HCT116 (cell line): ENCODE results near the gene XPC. TPM values are rescaled to one million over a fixed set of nuclear protein-coding genes. Genes with fewer than 3 reads are reported as not detected.
A peak's percentile ranks its signal among the peaks of the same experiment; 100 is the strongest.

Source experiments
- ATAC-seq: fragments of 200-7000 bp; cut with Tn5 transposase; 2 replicates; pipeline ENCODE4 v1.9.1; 2020; ENCODE audit warnings: mild to moderate bottlenecking, moderate library complexity
- BruUV-seq: library from RNA; stranded (reverse); fragments of 400-500 nt; replicated peaks from 2 replicates; lab custom pipeline; 2021; lab: Mats Ljungman, UMichigan
- CTCF ChIA-PET: fragments of 300-600 bp; sonication (Branson Sonifier 250); formaldehyde crosslinking; loops from one replicate; lab custom pipeline; 2021; ENCODE audit warnings: antibody characterized with exemption; lab: Charles Lee
- POLR2A ChIA-PET: fragments of 300-600, 350-600 bp; sonication (Branson Sonifier 250); formaldehyde crosslinking; loops from one replicate; lab custom pipeline; 2021; ENCODE audit warnings: antibody characterized with exemption; lab: Charles Lee
- RAD21 ChIA-PET, 2 experiments: fragments of 300-600 bp; sonication (Branson Sonifier 250); formaldehyde crosslinking; loops; one replicate each; lab custom pipeline; 2023; ENCODE audit warnings: low total read pairs in 2 of 2; ENCODE audit not compliant: uncharacterized antibody in 2 of 2, unreplicated experiment in 2 of 2, low non-redundant PET in 1 of 2; lab: Charles Lee
- DNase-seq: peaks from one replicate; pipeline ENCODE4 v3.0.0-alpha.2; 2010; ENCODE audit warnings: low read depth, low spot score
- H2AFZ ChIP-seq: fragments of 200-600 bp; shearing (Covaris generic), sonication (generic); 2 replicates; pipeline ENCODE4 v1.6.1; 2017; ENCODE audit warnings: low read depth, mixed run types, mixed read lengths, antibody characterized with exemption, low read length; ENCODE audit not compliant: poor library complexity, severe bottlenecking
- H3K27ac ChIP-seq: 2 replicates; pipeline ENCODE4 v1.5.1; 2012; ENCODE audit warnings: low read depth, low read length
- H3K27me3 ChIP-seq: fragments of 200-600 bp; sonication (generic); 2 replicates; pipeline ENCODE4 v1.6.1; 2016; ENCODE audit warnings: mixed run types, low read length, mixed read lengths; ENCODE audit not compliant: insufficient read depth
- H3K36me3 ChIP-seq, 2 experiments: fragments of 200-500 bp in 1 of 2; fragments of 200-600 bp in 1 of 2; sonication (Bioruptor generic) in 1 of 2; sonication (generic) in 1 of 2; 2 replicates each; pipeline versions ENCODE4 v1.5.1 to v1.6.1; 2014 to 2016; ENCODE audit warnings: low read length in 2 of 2, inconsistent platforms in 1 of 2, mixed read lengths in 1 of 2, mixed run types in 1 of 2; ENCODE audit not compliant: insufficient read depth in 2 of 2, control insufficient read depth in 1 of 2
- H3K4me1 ChIP-seq, 2 experiments: fragments of 200-600 bp in 1 of 2; sonication (generic) in 1 of 2; 2 replicates each; pipeline versions ENCODE4 v1.5.1 to v1.6.1; 2012 to 2017; ENCODE audit warnings: low read length in 2 of 2, inconsistent platforms in 1 of 2, mild to moderate bottlenecking in 1 of 2, mixed read lengths in 1 of 2, mixed run types in 1 of 2, moderate library complexity in 1 of 2; ENCODE audit not compliant: insufficient read depth in 2 of 2, control insufficient read depth in 1 of 2
- H3K4me2 ChIP-seq: fragments of 200-600 bp; sonication (generic); 2 replicates; pipeline ENCODE4 v1.6.1; 2017; ENCODE audit warnings: mixed run types, low read length, mixed read lengths
- H3K4me3 ChIP-seq, 2 experiments: fragments of 200-600 bp in 1 of 2; sonication (generic) in 1 of 2; replicated peaks in 1 of 2; 2 replicates each; pipeline ENCODE4 v1.5.1; 2011 to 2016; ENCODE audit warnings: low read length in 2 of 2, control low read depth in 1 of 2, low read depth in 1 of 2, mild to moderate bottlenecking in 1 of 2, mixed read lengths in 1 of 2, mixed run types in 1 of 2
- H3K79me2 ChIP-seq: fragments of 200-600 bp; sonication (generic); 2 replicates; pipeline ENCODE4 v1.6.1; 2017; ENCODE audit warnings: mild to moderate bottlenecking, mixed run types, low read length, moderate library complexity, mixed read lengths; ENCODE audit not compliant: insufficient read depth
- H3K9ac ChIP-seq: fragments of 200-600 bp; sonication (generic); 2 replicates; pipeline ENCODE4 v1.6.1; 2016; ENCODE audit warnings: low read length, mixed read lengths
- H3K9me2 ChIP-seq: fragments of 200-600 bp; sonication (generic), shearing (Covaris generic); 2 replicates; pipeline ENCODE4 v1.6.1; 2017; ENCODE audit warnings: mixed run types, mild to moderate bottlenecking, moderate library complexity; ENCODE audit not compliant: insufficient read depth
- H3K9me3 ChIP-seq, 2 experiments: fragments of 200-500 bp in 1 of 2; fragments of 200-600 bp in 1 of 2; sonication (Bioruptor generic) in 1 of 2; sonication (generic) in 1 of 2; 2 replicates each; pipeline ENCODE4 v1.6.1; 2014 to 2017; ENCODE audit warnings: low read length in 2 of 2, mixed read lengths in 2 of 2, inconsistent platforms in 1 of 2, low read depth in 1 of 2, mild to moderate bottlenecking in 1 of 2, mixed run types in 1 of 2, moderate library complexity in 1 of 2; ENCODE audit not compliant: control insufficient read depth in 1 of 2, insufficient read depth in 1 of 2
- H4K20me1 ChIP-seq: fragments of 200-600 bp; sonication (generic), shearing (Covaris generic); 2 replicates; pipeline ENCODE4 v1.6.1; 2017; ENCODE audit warnings: mixed run types, mild to moderate bottlenecking, moderate library complexity; ENCODE audit not compliant: insufficient read depth
- CBX3 ChIP-seq: IDR thresholded peaks from 2 replicates; pipeline ENCODE4 v1.6.1; 2012; ENCODE audit warnings: low read depth
- CEBPB ChIP-seq: IDR thresholded peaks from 2 replicates; pipeline ENCODE4 v1.6.1; 2012; ENCODE audit warnings: low read depth
- EZH2 ChIP-seq: fragments of 200-600 bp; sonication (generic); IDR thresholded peaks from 2 replicates; pipeline ENCODE4 v1.6.1; 2017; ENCODE audit warnings: antibody characterized with exemption, mixed run types
- EZH2phosphoT487 ChIP-seq: fragments of 200-600 bp; IDR thresholded peaks from 2 replicates; pipeline ENCODE4 v1.6.1; 2018; ENCODE audit warnings: antibody characterized with exemption, borderline replicate concordance
- FOSL1 ChIP-seq: IDR thresholded peaks from 2 replicates; pipeline ENCODE4 v1.6.1; 2012; ENCODE audit warnings: low read depth
- JUND ChIP-seq: IDR thresholded peaks from 2 replicates; pipeline ENCODE4 v1.6.1; 2012
- POLR2A ChIP-seq: IDR thresholded peaks from 2 replicates; pipeline ENCODE4 v1.7.0; 2011; ENCODE audit warnings: borderline replicate concordance; ENCODE audit not compliant: insufficient read depth, insufficient read length; ENCODE audit errors: extremely low read depth
- RAD21 ChIP-seq: IDR thresholded peaks from 2 replicates; pipeline ENCODE4 v1.6.1; 2012; ENCODE audit warnings: low read depth, mild to moderate bottlenecking
- SP1 ChIP-seq: IDR thresholded peaks from 2 replicates; pipeline ENCODE4 v1.6.1; 2012; ENCODE audit warnings: low read depth
- SRF ChIP-seq: IDR thresholded peaks from 2 replicates; pipeline ENCODE4 v1.6.1; 2012; ENCODE audit warnings: low read depth
- TCF7L2 ChIP-seq: IDR thresholded peaks from 2 replicates; pipeline ENCODE4 v1.7.0; 2011; ENCODE audit warnings: borderline replicate concordance, inconsistent platforms; ENCODE audit not compliant: insufficient read depth, insufficient read length; ENCODE audit errors: extremely low read depth
- YY1 ChIP-seq: IDR thresholded peaks from 2 replicates; pipeline ENCODE4 v1.6.1; 2011; ENCODE audit warnings: low read length, low read depth, moderate library complexity, mild to moderate bottlenecking; ENCODE audit not compliant: insufficient replicate concordance; ENCODE audit errors: extremely low read depth
- ZNF274 ChIP-seq: fragments of 200-500 bp; sonication (Bioruptor generic); IDR thresholded peaks from 2 replicates; pipeline ENCODE4 v1.6.1; 2014; ENCODE audit warnings: mild to moderate bottlenecking, low read depth, low read length, inconsistent platforms
- intact Hi-C: fragments of 100-400 bp; cut with micrococcal nuclease; formaldehyde crosslinking; loops from 2 replicates; pipeline ENCODE4 v1.10.0; 2022
- total RNA-seq: library from RNA; stranded (reverse); gene quantifications from one replicate; pipeline ENCODE4 v1.2.1, GENCODE V29; 2021; ENCODE audit not compliant: unreplicated experiment
- TF ChIP-seq, protein P1 (sequence below), 3 experiments: fragments of 200-600 bp in 1 of 3; sonication (generic) in 1 of 3; IDR thresholded peaks in 2 of 3; conservative IDR thresholded peaks in 1 of 3; 2 replicates each; pipeline ENCODE4 v1.5.1; 2012 to 2017; ENCODE audit warnings: low read depth in 2 of 3, low read length in 2 of 3, antibody characterized with exemption in 1 of 3, borderline replicate concordance in 1 of 3, control low read depth in 1 of 3, mild to moderate bottlenecking in 1 of 3, mixed read lengths in 1 of 3, mixed run types in 1 of 3, moderate library complexity in 1 of 3; ENCODE audit not compliant: insufficient read depth in 1 of 3
- TF ChIP-seq, protein P2 (sequence below): IDR thresholded peaks from 2 replicates; pipeline ENCODE4 v1.6.1; 2012
- TF ChIP-seq, protein P3 (sequence below): IDR thresholded peaks from 2 replicates; pipeline ENCODE4 v1.6.1; 2011; ENCODE audit warnings: mild to moderate bottlenecking, low read length, moderate library complexity; ENCODE audit not compliant: insufficient replicate concordance; ENCODE audit errors: extremely low read depth

Gene XPC
- total RNA-seq, 1 experiment from 2014 or later, result 29.5 TPM

DNA sequence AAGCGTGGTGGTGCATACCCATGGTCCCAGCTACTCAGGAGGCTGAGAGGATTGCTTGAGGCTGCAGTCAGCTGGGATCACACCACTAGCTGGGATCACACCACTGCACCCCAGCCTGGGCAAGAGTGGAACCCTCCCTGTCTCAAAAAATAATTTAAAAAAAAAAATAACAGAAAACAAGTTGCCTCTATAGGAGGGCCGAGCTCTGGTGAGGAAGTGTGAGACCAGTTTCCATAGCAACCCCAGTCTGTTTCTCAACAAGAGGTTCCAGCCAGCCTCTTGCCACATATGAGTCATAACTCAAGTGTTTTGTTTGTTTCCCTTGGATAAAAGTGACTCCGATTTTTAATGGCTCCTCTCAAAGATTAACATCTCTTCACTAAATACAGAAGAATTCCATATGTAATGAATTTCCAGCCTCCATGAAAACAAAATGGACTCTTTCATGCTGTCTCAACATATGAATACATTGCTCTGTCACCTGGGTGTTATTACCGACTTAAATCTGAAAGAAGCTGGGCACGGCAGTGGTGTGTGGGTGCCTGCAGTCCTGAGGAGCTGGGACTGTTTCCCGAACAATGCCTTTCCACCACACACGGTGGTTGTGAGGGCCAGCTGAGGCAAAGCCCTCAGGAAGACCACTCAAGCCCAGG, 33.9 kb downstream of the XPC start:
- Histone ChIP-seq H3K4me3 (0 out of 4 replicates have a peak overlapping the region, but pooled peaks of 1 of the 2 experiments have one; percentile 24), H2AFZ (no peak overlapping the region), H3K27me3 (no peaks in the 10 kb centered on the region), H4K20me1 (peaks cover 6% of the 10 kb centered on the region; the same call in 1 of the 2 replicates), H3K79me2 (no peaks in the 10 kb centered on the region), H3K4me2 (peak overlapping the region; percentile 55), H3K36me3 (peaks cover 0 to 4% of the 10 kb centered on the region in 2 experiments; a peak in 1 of 4 replicates), H3K9ac (peak overlapping the region; percentile 53), H3K9me2 (no peaks in the 10 kb centered on the region), H3K9me3 (no peaks in the 10 kb centered on the region), H3K4me1 (peaks cover 25 to 30% of the 10 kb centered on the region in 2 experiments), H3K27ac (peak overlapping the region; percentile 61)
- intact Hi-C loops, result no loop called here
- RAD21 ChIA-PET, result no interaction called here
- no TSS peak for BruUV-seq
- DNase-seq (peak; percentile 91), ATAC-seq (peak; percentile 76)
- CTCF ChIA-PET, result interaction anchor here (0.6 to 2.0 kb wide), 3 partner anchors 20 to 248 kb away, joined by 3 to 7 read pairs (median 3); partner anchors contain the start of genes CHCHD4 and TMEM43
- POLR2A ChIA-PET, result interaction anchor here (1.3 to 1.8 kb wide), 2 partner anchors 19 to 34 kb away, joined by 5 to 8 read pairs; partner anchors contain the start of genes CHCHD4, LSM3, TMEM43 and XPC
- TF ChIP-seq, protein P1, sequence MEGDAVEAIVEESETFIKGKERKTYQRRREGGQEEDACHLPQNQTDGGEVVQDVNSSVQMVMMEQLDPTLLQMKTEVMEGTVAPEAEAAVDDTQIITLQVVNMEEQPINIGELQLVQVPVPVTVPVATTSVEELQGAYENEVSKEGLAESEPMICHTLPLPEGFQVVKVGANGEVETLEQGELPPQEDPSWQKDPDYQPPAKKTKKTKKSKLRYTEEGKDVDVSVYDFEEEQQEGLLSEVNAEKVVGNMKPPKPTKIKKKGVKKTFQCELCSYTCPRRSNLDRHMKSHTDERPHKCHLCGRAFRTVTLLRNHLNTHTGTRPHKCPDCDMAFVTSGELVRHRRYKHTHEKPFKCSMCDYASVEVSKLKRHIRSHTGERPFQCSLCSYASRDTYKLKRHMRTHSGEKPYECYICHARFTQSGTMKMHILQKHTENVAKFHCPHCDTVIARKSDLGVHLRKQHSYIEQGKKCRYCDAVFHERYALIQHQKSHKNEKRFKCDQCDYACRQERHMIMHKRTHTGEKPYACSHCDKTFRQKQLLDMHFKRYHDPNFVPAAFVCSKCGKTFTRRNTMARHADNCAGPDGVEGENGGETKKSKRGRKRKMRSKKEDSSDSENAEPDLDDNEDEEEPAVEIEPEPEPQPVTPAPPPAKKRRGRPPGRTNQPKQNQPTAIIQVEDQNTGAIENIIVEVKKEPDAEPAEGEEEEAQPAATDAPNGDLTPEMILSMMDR (IDR thresholded peaks at IDR 0.05 in 2 of 3, conservative IDR thresholded peaks at IDR 0.05 in 1 of 3; ENCODE audit: borderline replicate concordance in 1 of 3, insufficient read depth in 1 of 3, low read depth in 2 of 3, low read length in 2 of 3), result no peak
- TF ChIP-seq RAD21 (0 out of 2 replicates have a peak, but pooled peaks have one; percentile 8), FOSL1 (peak; percentile 76), SRF (no peak), POLR2A (no peak), ZNF274 (no peak), YY1 (no peak), CEBPB (peak; percentile 81), EZH2 (no peak), SP1 (peak; percentile 36; the same call in 1 of the 2 replicates), JUND (peak; percentile 78), TCF7L2 (peak; percentile 69), EZH2phosphoT487 (no peak), CBX3 (no peak)
- TF ChIP-seq, protein P2, sequence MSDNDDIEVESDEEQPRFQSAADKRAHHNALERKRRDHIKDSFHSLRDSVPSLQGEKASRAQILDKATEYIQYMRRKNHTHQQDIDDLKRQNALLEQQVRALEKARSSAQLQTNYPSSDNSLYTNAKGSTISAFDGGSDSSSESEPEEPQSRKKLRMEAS, result no peak
- TF ChIP-seq, protein P3, sequence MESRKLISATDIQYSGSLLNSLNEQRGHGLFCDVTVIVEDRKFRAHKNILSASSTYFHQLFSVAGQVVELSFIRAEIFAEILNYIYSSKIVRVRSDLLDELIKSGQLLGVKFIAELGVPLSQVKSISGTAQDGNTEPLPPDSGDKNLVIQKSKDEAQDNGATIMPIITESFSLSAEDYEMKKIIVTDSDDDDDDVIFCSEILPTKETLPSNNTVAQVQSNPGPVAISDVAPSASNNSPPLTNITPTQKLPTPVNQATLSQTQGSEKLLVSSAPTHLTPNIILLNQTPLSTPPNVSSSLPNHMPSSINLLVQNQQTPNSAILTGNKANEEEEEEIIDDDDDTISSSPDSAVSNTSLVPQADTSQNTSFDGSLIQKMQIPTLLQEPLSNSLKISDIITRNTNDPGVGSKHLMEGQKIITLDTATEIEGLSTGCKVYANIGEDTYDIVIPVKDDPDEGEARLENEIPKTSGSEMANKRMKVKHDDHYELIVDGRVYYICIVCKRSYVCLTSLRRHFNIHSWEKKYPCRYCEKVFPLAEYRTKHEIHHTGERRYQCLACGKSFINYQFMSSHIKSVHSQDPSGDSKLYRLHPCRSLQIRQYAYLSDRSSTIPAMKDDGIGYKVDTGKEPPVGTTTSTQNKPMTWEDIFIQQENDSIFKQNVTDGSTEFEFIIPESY, result no peak
- TF ChIP-seq, all 23 proteins: peak for 6
